Endodermal cell (in vitro differentiated cells): ENCODE results near the gene USP6NL. TPM values are rescaled to one million over a fixed set of nuclear protein-coding genes. Genes with fewer than 3 reads are reported as not detected.

ENCODE experiments used
- DNase-seq: peaks from one replicate; pipeline ENCODE4 v3.0.0-alpha.2; 2017
- H3K27ac ChIP-seq: 2 replicates; pipeline ENCODE4 v1.5.1; 2013; ENCODE audit warnings: mild to moderate bottlenecking, low read depth, low read length, moderate library complexity
- H3K27me3 ChIP-seq: 2 replicates; pipeline ENCODE4 v1.6.1; 2013; ENCODE audit warnings: mild to moderate bottlenecking, low read length, moderate library complexity; ENCODE audit not compliant: insufficient read depth, control insufficient read depth, poor library complexity, severe bottlenecking
- H3K36me3 ChIP-seq: 2 replicates; pipeline ENCODE4 v1.7.0; 2013; ENCODE audit warnings: mild to moderate bottlenecking, low read length, moderate library complexity; ENCODE audit not compliant: control insufficient read depth, insufficient read depth
- H3K4me1 ChIP-seq: one replicate; pipeline ENCODE4 v1.7.0; 2013; ENCODE audit warnings: low read length; ENCODE audit not compliant: control insufficient read depth, insufficient read depth
- H3K4me3 ChIP-seq: 2 replicates; pipeline ENCODE4 v1.5.1; 2013; ENCODE audit warnings: mild to moderate bottlenecking, low read length, moderate library complexity
- H3K9ac ChIP-seq: 2 replicates; pipeline ENCODE4 v1.6.1; 2013; ENCODE audit warnings: mild to moderate bottlenecking, low read length, moderate library complexity; ENCODE audit not compliant: poor library complexity, severe bottlenecking; ENCODE audit errors: extremely low read depth
- H3K9me3 ChIP-seq: 2 replicates; pipeline ENCODE4 v1.6.1; 2013; ENCODE audit warnings: mild to moderate bottlenecking, low read length, moderate library complexity; ENCODE audit not compliant: control insufficient read depth
- H3K27ac Mint-ChIP-seq: 2 replicates; pipeline ENCODE4 v1.8.0; 2020; ENCODE audit warnings: mixed read lengths
- H3K27me3 Mint-ChIP-seq: 2 replicates; pipeline ENCODE4 v1.8.0; 2021; ENCODE audit warnings: mild to moderate bottlenecking, mixed read lengths; ENCODE audit not compliant: insufficient read depth
- H3K36me3 Mint-ChIP-seq: 2 replicates; pipeline ENCODE4 v1.8.0; 2020; ENCODE audit warnings: low read depth, mixed read lengths
- H3K4me1 Mint-ChIP-seq: 2 replicates; pipeline ENCODE4 v1.8.0; 2020; ENCODE audit warnings: mixed read lengths
- H3K4me3 Mint-ChIP-seq: 2 replicates; pipeline ENCODE4 v1.8.0; 2020; ENCODE audit warnings: mild to moderate bottlenecking, moderate library complexity, mixed read lengths
- H3K9me3 Mint-ChIP-seq: 2 replicates; pipeline ENCODE4 v1.8.0; 2020; ENCODE audit warnings: mild to moderate bottlenecking, mixed read lengths
- CTCF ChIP-seq: fragments of 200-600 bp; sonication (generic); conservative IDR thresholded peaks from 2 replicates; pipeline ENCODE4 v1.5.0; 2021; ENCODE audit warnings: antibody characterized with exemption, mild to moderate bottlenecking
- WGBS, 2 experiments: methylation state at CpG; one replicate each; pipeline versions ENCODE4 v1.1.5 to v1.1.7; 2013; ENCODE audit warnings: missing lambda C conversion rate in 2 of 2, mixed read lengths in 1 of 2; ENCODE audit not compliant: insufficient coverage in 1 of 2, insufficient read length in 1 of 2; 5-methylcytosine and 5-hydroxymethylcytosine counted together
- total RNA-seq, 2 donors: library from RNA; stranded (reverse); fragmentation: NEBNext Ultra II Directional in 1 of 2; extraction: Animal tissue kit (Norgen Biotek cat#: 25700) in 1 of 2; gene quantifications; 2 replicates in 1 of 2; 3 replicates in 1 of 2; pipeline ENCODE4 v1.2.1, GENCODE V29; 2021

Gene USP6NL
- total RNA-seq, 2 donors from 2014 or later, result 20.6 to 22.9 TPM

GRCh38 chr10:11605807-11606408, 5.5 kb downstream of the USP6NL start:
- H3K27me3 ChIP-seq, result no peaks in the 10 kb centered on the region
- H3K4me3 ChIP-seq, result no peak overlapping the region
- H3K4me3 Mint-ChIP-seq, result no peak overlapping the region
- peaks cover 16% of the 10 kb centered on the region for H3K9me3 ChIP-seq
- no peak overlapping the region for H3K9ac ChIP-seq
- no peak overlapping the region for H3K27ac Mint-ChIP-seq
- H3K36me3 ChIP-seq, result no peaks in the 10 kb centered on the region
- H3K27me3 Mint-ChIP-seq, result peaks cover 2% of the 10 kb centered on the region
- peaks cover 53% of the 10 kb centered on the region for H3K4me1 Mint-ChIP-seq
- peaks cover 7% of the 10 kb centered on the region for H3K4me1 ChIP-seq
- peaks cover 2% of the 10 kb centered on the region for H3K36me3 Mint-ChIP-seq
- no peak for DNase-seq
- H3K27ac ChIP-seq, result no peak overlapping the region
- no peak for TF ChIP-seq CTCF
- WGBS, 2 experiments, result 83 to 100% methylated on average over 2 of the region's 2 CpGs
- no peaks in the 10 kb centered on the region for H3K9me3 Mint-ChIP-seq

- H3K4me1 Mint-ChIP-seq, result peaks cover 49% of the 10 kb centered on the region
- 78 to 81% methylated on average over 2 of the region's 2 CpGs for WGBS, 2 experiments
Observed at GRCh38 chr10:11604865-11605650, 6.4 kb downstream of the USP6NL start.

GRCh38 chr10:11603741-11604140, 7.7 kb downstream of the USP6NL start:
- Histone ChIP-seq H3K27me3 (no peaks in the 10 kb centered on the region), H3K9me3 (peaks cover 16% of the 10 kb centered on the region), H3K36me3 (no peaks in the 10 kb centered on the region), H3K9ac (no peak overlapping the region), H3K27ac (no peak overlapping the region), H3K4me1 (peaks cover 4% of the 10 kb centered on the region), H3K4me3 (no peak overlapping the region)
- no peak overlapping the region for H3K4me3 Mint-ChIP-seq
- 85 to 91% methylated on average over 1 of the region's 1 CpG for WGBS, 2 experiments
- no peak for DNase-seq
- H3K4me1 Mint-ChIP-seq, result peaks cover 38% of the 10 kb centered on the region
- no peaks in the 10 kb centered on the region for H3K9me3 Mint-ChIP-seq
- H3K27me3 Mint-ChIP-seq, result peaks cover 2% of the 10 kb centered on the region
- no peak for TF ChIP-seq CTCF
- no peak overlapping the region for H3K27ac Mint-ChIP-seq
- H3K36me3 Mint-ChIP-seq, result peaks cover 5% of the 10 kb centered on the region

More at GRCh38 chr10:11604865-11605650, 6.4 kb downstream of the USP6NL start:
- no peak for TF ChIP-seq CTCF
- H3K4me1 ChIP-seq, result peaks cover 7% of the 10 kb centered on the region
- Mint-ChIP-seq H3K36me3 (peaks cover 5% of the 10 kb centered on the region), H3K27me3 (peaks cover 2% of the 10 kb centered on the region), H3K27ac (no peak overlapping the region), H3K4me3 (no peak overlapping the region), H3K9me3 (no peaks in the 10 kb centered on the region)
- H3K36me3 ChIP-seq, result no peaks in the 10 kb centered on the region
- H3K4me3 ChIP-seq, result no peak overlapping the region
- peaks cover 16% of the 10 kb centered on the region for H3K9me3 ChIP-seq
- H3K27ac ChIP-seq, result no peak overlapping the region
- no peak for DNase-seq
- H3K27me3 ChIP-seq, result no peaks in the 10 kb centered on the region
- no peak overlapping the region for H3K9ac ChIP-seq
